T1000 (cell line): ENCODE measurements around the gene BHMT2.
A peak's percentile ranks its signal among the peaks of the same experiment; 100 is the strongest.

Experiments used
- DNase-seq: peaks from one replicate; lab custom pipeline; 2025; ENCODE audit warnings: mixed read lengths; lab: John Stamatoyannopoulos, UW

Gene BHMT2

GRCh38 chr5:79069488-79070349, at the start of gene BHMT2, which contains the start of gene DMGDH:
Gene BHMT2, plus strand, starts transcription at chr5:79069767. Its CDS starts 16 bp downstream, at chr5:79069783.
Gene DMGDH, minus strand, starts transcription at chr5:79069674. Its CDS starts 54 bp downstream, at chr5:79069620.
- no peak for DNase-seq

GRCh38 chr5:79020861-79021561, 48.6 kb upstream of the BHMT2 start:
- DNase-seq, result no peak

GRCh38 chr5:79021753-79022152, 47.8 kb upstream of the BHMT2 start:
- DNase-seq, result no peak

- DNase-seq, result no peak
Measured at GRCh38 chr5:79022771-79023170, 46.8 kb upstream of the BHMT2 start.

GRCh38 chr5:79023348-79023747, 46.2 kb upstream of the BHMT2 start:
- DNase-seq, result no peak

GRCh38 chr5:79023947-79024346, 45.6 kb upstream of the BHMT2 start:
- DNase-seq, result no peak

GRCh38 chr5:79025054-79025472, 44.5 kb upstream of the BHMT2 start:
- peak; percentile 11 for DNase-seq

- DNase-seq, result no peak
Measured at GRCh38 chr5:79030663-79031484, 38.7 kb upstream of the BHMT2 start.

GRCh38 chr5:79031485-79031867, 38.1 kb upstream of the BHMT2 start:
- DNase-seq, result no peak

GRCh38 chr5:79032031-79032695, 37.4 kb upstream of the BHMT2 start:
- no peak for DNase-seq

GRCh38 chr5:79032782-79033181, 36.8 kb upstream of the BHMT2 start:
- DNase-seq, result no peak

- no peak for DNase-seq
Measured at GRCh38 chr5:79035237-79035636, 34.3 kb upstream of the BHMT2 start.

GRCh38 chr5:79036769-79037168, 32.8 kb upstream of the BHMT2 start:
- DNase-seq, result no peak

GRCh38 chr5:79042188-79042587, 27.4 kb upstream of the BHMT2 start:
- DNase-seq, result no peak

- no peak for DNase-seq
Measured at GRCh38 chr5:79047199-79047598, 22.4 kb upstream of the BHMT2 start.

GRCh38 chr5:79048437-79048836, 21.1 kb upstream of the BHMT2 start:
- DNase-seq, result no peak

GRCh38 chr5:79050498-79050897, 19.1 kb upstream of the BHMT2 start:
- DNase-seq, result no peak

- no peak for DNase-seq
Measured at GRCh38 chr5:79053321-79053720, 16.2 kb upstream of the BHMT2 start.

- DNase-seq, result no peak
Measured at GRCh38 chr5:79055017-79055416, 14.6 kb upstream of the BHMT2 start.

- DNase-seq, result no peak
Measured at GRCh38 chr5:79056847-79057246, 12.7 kb upstream of the BHMT2 start.

- DNase-seq, result no peak
Measured at GRCh38 chr5:79059674-79060073, 9.9 kb upstream of the BHMT2 start.

- no peak for DNase-seq
Measured at GRCh38 chr5:79062436-79062835, 7.1 kb upstream of the BHMT2 start.
